Upper lobe of left lung (tissue), 6 donors: ENCODE data around the gene ADCY7. TPM values are rescaled to one million over a fixed set of nuclear protein-coding genes. Genes with fewer than 3 reads are reported as not detected.

Experiments used
- ATAC-seq, 2 donors: fragments of 200-7000 bp; cut with Tn5 transposase; one replicate each; pipeline ENCODE4 v1.9.1; 2022; ENCODE audit warnings: mild to moderate bottlenecking in 2 of 2, moderate library complexity in 2 of 2; ENCODE audit not compliant: low FRiP score in 2 of 2
- DNase-seq, 2 donors: peaks; one replicate each; pipeline ENCODE4 v3.0.0-alpha.2; 2019 to 2020
- H3K27ac ChIP-seq, 4 donors: fragments of 200-600 bp; sonication (generic); one replicate each; pipeline ENCODE4 v1.5.1; 2016 to 2019
- H3K27me3 ChIP-seq, 4 donors: fragments of 200-600 bp; sonication (generic); one replicate each; pipeline ENCODE4 v1.5.1; 2017 to 2019
- H3K36me3 ChIP-seq, 4 donors: fragments of 200-600 bp; sonication (generic); one replicate each; pipeline ENCODE4 v1.5.1; 2016 to 2019
- H3K4me1 ChIP-seq, 4 donors: fragments of 200-600 bp; sonication (generic); one replicate each; pipeline ENCODE4 v1.5.1; 2018 to 2019
- H3K4me3 ChIP-seq, 4 donors: fragments of 200-600 bp; sonication (generic); one replicate each; pipeline ENCODE4 v1.5.1; 2017 to 2019; ENCODE audit warnings: mild to moderate bottlenecking in 2 of 4, moderate library complexity in 1 of 4
- H3K9me3 ChIP-seq, 4 donors: fragments of 200-600 bp; sonication (generic); one replicate each; pipeline ENCODE4 v1.5.1; 2018 to 2019
- EP300 ChIP-seq, 4 donors: sonication (generic); formaldehyde crosslinking; IDR thresholded peaks; one replicate each; pipeline ENCODE4 v1.5.1; 2017; ENCODE audit warnings: antibody characterized with exemption in 4 of 4, control low read depth in 2 of 4
- POLR2A ChIP-seq, 4 donors: fragments of 450-650 bp; IDR thresholded peaks; one replicate each; pipeline ENCODE4 v1.5.1; 2016 to 2017; ENCODE audit warnings: antibody characterized with exemption in 4 of 4, mild to moderate bottlenecking in 2 of 4
- POLR2AphosphoS5 ChIP-seq, 2 donors: sonication (generic); formaldehyde crosslinking; IDR thresholded peaks; one replicate each; pipeline ENCODE4 v1.5.1; 2017; ENCODE audit warnings: antibody characterized with exemption in 2 of 2
- WGBS, 2 donors: methylation state at CpG; one replicate each; pipeline ENCODE4 v1.1.5; 2017 to 2018; 5-methylcytosine and 5-hydroxymethylcytosine counted together
- total RNA-seq, 6 donors: library from RNA; depleted of rRNA in 4 of 6; stranded (reverse); fragments of >200 nt in 4 of 6; gene quantifications; one replicate each; pipeline versions ENCODE4 v1.1.0 to v1.2.1, GENCODE V29; 2016 to 2021
- TF ChIP-seq, protein P1 (sequence below), 6 experiments: fragments of 450-650 bp in 4 of 6; fragments of 200-600 bp in 2 of 6; sonication (generic) in 2 of 6; IDR thresholded peaks; one replicate each; pipeline ENCODE4 v1.5.1; 2016 to 2019; ENCODE audit warnings: antibody characterized with exemption in 6 of 6
- donor health status: DM: no; HTN: no; CAD: no; lungs with moderate emphysema.
- donor health status: DM: no; HTN: yes; CAD: no; lungs with severe emphysema.

Gene ADCY7
- total RNA-seq, 6 donors from 2014 or later = 46.9 to 177 (median 101) TPM

DNA sequence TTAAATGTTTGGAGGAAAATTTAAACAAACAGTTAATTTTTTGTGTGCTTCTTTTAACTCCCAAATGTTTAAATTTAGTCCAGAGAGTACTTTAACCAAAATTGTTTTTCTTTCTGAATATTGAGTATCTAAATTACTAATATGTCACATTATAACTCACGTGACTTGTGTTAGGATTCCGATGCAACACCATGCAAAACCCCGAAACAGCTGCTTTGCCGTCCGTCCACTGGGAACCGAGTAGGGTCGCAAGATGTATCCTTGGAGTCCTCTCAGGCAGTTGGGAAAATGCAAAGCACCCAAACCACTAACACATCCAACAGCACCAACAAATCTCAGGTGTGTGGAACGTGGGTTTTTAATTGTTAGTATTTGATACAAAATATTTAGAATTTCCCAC, 38.7 kb upstream of the ADCY7 start:
- Histone ChIP-seq H3K27ac (no peak overlapping the region), H3K27me3 (no peaks in the 10 kb centered on the region), H3K4me3 (no peak overlapping the region), H3K4me1 (no peaks in the 10 kb centered on the region), H3K9me3 (no peaks in the 10 kb centered on the region), H3K36me3 (peaks cover 0 to 62% (median 27%) of the 10 kb centered on the region in 4 donors)
- 82 to 86% methylated on average over 8 of the region's 8 CpGs for WGBS, 2 donors
- TF ChIP-seq, protein P1, sequence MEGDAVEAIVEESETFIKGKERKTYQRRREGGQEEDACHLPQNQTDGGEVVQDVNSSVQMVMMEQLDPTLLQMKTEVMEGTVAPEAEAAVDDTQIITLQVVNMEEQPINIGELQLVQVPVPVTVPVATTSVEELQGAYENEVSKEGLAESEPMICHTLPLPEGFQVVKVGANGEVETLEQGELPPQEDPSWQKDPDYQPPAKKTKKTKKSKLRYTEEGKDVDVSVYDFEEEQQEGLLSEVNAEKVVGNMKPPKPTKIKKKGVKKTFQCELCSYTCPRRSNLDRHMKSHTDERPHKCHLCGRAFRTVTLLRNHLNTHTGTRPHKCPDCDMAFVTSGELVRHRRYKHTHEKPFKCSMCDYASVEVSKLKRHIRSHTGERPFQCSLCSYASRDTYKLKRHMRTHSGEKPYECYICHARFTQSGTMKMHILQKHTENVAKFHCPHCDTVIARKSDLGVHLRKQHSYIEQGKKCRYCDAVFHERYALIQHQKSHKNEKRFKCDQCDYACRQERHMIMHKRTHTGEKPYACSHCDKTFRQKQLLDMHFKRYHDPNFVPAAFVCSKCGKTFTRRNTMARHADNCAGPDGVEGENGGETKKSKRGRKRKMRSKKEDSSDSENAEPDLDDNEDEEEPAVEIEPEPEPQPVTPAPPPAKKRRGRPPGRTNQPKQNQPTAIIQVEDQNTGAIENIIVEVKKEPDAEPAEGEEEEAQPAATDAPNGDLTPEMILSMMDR (IDR thresholded peaks at IDR 0.05) = no peak
- TF ChIP-seq POLR2A (IDR thresholded peaks at IDR 0.05) (no peak), EP300 (IDR thresholded peaks at IDR 0.05) (no peak), POLR2AphosphoS5 (IDR thresholded peaks at IDR 0.05) (no peak)
- DNase-seq = no peak
- ATAC-seq = no peak

DNA sequence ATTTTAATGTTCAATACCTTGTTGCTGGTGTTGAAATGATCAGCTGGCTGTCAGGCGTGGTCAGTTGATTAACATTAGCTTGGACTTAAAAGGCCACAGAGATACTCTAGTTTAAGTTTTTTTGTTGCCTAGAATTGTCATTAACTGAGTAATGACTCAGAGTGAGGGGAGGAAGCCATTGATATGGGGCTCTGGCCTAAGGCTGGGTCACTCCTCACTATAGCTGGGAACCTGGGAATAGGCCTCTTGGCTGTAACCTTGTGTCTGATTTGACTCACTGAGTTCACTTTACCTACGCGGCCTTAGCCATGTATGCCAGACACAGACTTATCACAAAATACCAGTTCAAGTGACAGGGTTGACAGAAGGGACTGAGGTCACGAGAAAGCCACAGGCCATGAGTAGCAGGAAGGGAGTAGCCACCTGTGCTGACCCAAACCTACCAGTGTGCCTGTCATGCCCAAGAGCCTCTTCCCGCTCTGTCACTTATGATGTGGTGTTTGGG, 37.9 kb upstream of the ADCY7 start:
- TF ChIP-seq EP300 (IDR thresholded peaks at IDR 0.05) (no peak), POLR2A (IDR thresholded peaks at IDR 0.05) (no peak), POLR2AphosphoS5 (IDR thresholded peaks at IDR 0.05) (no peak)
- TF ChIP-seq, protein P1 (IDR thresholded peaks at IDR 0.05) = no peak
- Histone ChIP-seq H3K27ac (no peak overlapping the region), H3K36me3 (peaks cover 0 to 54% (median 26%) of the 10 kb centered on the region in 4 donors), H3K9me3 (no peaks in the 10 kb centered on the region), H3K27me3 (no peaks in the 10 kb centered on the region), H3K4me1 (no peaks in the 10 kb centered on the region), H3K4me3 (no peak overlapping the region)
- ATAC-seq (peak in 1 of 2 donors; percentile 22), DNase-seq (no peak)
- WGBS, 2 donors = 92 to 98% methylated on average over 5 of the region's 5 CpGs

DNA sequence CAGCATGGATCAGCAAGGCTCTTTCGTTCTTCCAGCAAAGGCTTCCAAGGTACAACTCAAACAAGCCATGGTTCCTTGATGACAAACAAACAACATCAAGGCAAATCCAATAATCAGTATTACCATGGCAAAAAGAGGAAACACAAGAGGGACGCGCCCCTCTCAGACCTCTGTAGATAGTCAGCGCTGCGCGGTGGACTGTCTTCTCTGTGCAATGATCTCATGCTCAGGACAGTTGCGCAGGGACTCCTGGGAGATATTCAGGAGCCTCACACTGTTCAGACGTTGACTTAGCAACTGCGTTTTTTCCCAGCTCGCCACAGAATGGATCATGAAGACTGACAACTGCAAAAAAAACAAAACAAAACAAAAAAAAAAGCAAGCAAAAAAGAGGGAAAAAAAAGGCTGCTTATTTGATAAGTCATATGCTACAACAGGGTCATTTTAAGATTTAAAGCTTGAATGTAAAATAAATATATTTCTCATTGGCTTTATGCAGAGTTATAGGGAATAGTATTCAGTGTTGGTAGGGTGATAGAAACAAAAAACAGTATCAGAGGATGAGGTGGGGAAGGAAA, 37.1 kb upstream of the ADCY7 start:
- DNase-seq = no peak
- TF ChIP-seq POLR2A (IDR thresholded peaks at IDR 0.05) (no peak), EP300 (IDR thresholded peaks at IDR 0.05) (no peak), POLR2AphosphoS5 (IDR thresholded peaks at IDR 0.05) (no peak)
- TF ChIP-seq, protein P1 (IDR thresholded peaks at IDR 0.05) = no peak
- peaks cover 0 to 53% (median 25%) of the 10 kb centered on the region in 4 donors for H3K36me3 ChIP-seq
- WGBS, 2 donors = 91 to 94% methylated on average over 10 of the region's 10 CpGs
- H3K4me3 ChIP-seq = no peak overlapping the region
- no peak overlapping the region for H3K27ac ChIP-seq
- no peaks in the 10 kb centered on the region for H3K4me1 ChIP-seq
- H3K27me3 ChIP-seq = no peaks in the 10 kb centered on the region
- no peak for ATAC-seq
- H3K9me3 ChIP-seq = no peaks in the 10 kb centered on the region

DNA sequence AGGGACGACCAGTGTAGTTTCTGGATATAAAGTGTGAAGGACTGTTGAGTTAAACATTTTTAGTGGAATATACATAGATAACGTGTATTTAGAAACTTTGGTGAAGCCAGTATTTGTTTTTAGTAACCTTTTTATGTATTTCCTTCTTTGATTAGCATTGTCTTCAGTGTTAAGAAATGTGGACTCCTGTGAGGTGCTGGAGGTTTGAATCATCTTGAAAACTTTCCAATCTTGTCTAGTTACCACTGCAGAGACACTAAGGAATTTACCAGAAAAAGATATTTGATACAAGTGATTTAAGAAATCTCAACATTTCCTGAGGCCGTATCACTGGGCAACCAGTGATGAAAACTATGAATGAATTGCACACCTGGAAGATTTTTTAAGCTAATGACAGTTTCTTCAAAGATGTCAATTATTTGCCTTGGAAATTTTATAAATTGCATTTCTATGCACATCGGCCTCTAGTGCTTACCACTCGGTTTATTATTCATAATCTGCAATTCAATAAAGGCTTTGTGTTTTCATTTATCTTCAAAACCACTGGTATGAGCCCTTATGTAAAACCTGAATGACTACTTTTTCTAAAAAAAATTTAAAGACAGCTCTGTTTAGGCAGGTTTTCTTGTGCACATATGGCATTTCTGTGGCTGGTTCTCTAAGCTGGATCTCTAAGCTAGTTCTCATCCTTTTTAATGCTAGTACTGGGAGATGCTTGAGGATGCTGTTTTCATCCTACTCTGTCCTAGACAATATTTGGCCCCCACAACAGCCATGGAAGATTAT, 31.4 kb upstream of the ADCY7 start:
- WGBS, 2 donors = 47 to 64% methylated on average over 5 of the region's 5 CpGs
- Histone ChIP-seq H3K9me3 (no peaks in the 10 kb centered on the region), H3K36me3 (no peaks in the 10 kb centered on the region), H3K4me1 (peaks cover 0 to 8% (median 0%) of the 10 kb centered on the region in 4 donors), H3K27ac (no peak overlapping the region), H3K27me3 (no peaks in the 10 kb centered on the region), H3K4me3 (no peak overlapping the region)
- ATAC-seq = peak in 1 of 2 donors; percentile 29
- TF ChIP-seq, protein P1 (IDR thresholded peaks at IDR 0.05) = no peak
- no peak for DNase-seq
